CD4-positive, alpha-beta T cell treated with Interferon alpha-2 for 1 hour (primary cell): Measurements from ENCODE around the gene TFDP3.

Source experiments
- DNase-seq, 2 donors: peaks; one replicate each; pipeline ENCODE4 v3.0.0-alpha.2; 2020 to 2022

Gene TFDP3

GRCh38 chrX:133218329-133218728, at the start of gene TFDP3:
TSS of gene TFDP3 (minus strand) at chrX:133218354. CDS start at chrX:133218259, 95 bp downstream.
- DNase-seq, result no peak

- DNase-seq, result no peak
These were observed 49.5 kb upstream of the TFDP3 start for GRCh38 chrX:133267621-133268020.

- DNase-seq, result no peak
These were observed 47.2 kb upstream of the TFDP3 start for GRCh38 chrX:133265331-133265730.

DNA sequence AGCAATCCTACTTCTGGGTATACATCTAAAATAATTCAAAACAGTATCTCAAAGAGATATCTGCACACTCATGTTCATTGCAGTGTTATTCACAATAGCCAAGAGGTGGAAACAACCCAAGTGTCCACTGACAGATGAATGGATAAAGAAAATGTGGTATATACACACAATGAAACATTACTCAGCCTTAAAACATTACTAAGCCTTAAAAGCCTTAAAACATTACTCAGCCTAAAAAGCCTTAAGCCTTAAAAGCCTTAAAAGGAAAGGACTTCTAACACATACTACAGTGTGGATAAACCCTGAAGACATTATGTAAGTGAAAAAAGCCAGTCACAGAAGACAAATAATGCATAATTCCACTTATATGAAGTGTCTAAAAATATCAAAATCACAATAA, 40.3 kb upstream of the TFDP3 start:
- DNase-seq, result no peak

DNA sequence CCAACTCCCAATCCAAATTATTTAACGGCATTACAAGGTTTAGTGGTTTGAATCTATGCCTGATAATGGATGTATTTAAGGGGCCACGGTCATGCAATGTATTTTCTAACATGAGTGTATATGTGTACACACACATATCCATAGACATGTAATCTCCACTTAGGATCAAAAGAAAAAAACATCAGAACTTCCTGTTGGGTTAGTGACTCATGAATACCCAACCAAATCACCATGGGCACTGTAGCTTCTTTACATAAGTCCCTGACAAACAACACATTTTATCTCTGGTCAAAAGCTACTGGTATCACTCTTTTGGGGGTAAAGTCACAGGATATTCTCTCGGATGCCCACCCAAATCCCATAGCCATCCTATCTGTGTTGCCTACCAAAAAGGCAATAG, 36.5 kb upstream of the TFDP3 start:
- DNase-seq, result no peak

DNA sequence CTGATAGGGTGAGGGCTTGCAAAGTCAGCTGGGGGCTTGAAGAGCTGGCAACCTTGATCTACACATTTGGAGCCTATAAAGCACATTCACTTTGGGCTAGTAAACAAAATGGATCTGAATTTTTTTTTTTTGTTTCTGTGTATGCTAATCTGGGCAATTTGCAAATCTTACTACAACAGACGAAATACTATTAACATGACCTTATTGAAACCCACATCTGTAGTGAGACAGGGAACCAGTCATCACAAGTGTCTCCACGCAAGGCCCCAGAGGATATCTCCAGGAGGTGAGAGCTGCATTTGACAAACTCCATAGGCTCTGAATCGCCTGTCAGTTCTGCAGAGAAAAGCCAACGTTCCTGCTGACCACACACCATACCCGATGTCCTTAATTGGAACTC, 33.0 kb upstream of the TFDP3 start:
- DNase-seq, result no peak

DNA sequence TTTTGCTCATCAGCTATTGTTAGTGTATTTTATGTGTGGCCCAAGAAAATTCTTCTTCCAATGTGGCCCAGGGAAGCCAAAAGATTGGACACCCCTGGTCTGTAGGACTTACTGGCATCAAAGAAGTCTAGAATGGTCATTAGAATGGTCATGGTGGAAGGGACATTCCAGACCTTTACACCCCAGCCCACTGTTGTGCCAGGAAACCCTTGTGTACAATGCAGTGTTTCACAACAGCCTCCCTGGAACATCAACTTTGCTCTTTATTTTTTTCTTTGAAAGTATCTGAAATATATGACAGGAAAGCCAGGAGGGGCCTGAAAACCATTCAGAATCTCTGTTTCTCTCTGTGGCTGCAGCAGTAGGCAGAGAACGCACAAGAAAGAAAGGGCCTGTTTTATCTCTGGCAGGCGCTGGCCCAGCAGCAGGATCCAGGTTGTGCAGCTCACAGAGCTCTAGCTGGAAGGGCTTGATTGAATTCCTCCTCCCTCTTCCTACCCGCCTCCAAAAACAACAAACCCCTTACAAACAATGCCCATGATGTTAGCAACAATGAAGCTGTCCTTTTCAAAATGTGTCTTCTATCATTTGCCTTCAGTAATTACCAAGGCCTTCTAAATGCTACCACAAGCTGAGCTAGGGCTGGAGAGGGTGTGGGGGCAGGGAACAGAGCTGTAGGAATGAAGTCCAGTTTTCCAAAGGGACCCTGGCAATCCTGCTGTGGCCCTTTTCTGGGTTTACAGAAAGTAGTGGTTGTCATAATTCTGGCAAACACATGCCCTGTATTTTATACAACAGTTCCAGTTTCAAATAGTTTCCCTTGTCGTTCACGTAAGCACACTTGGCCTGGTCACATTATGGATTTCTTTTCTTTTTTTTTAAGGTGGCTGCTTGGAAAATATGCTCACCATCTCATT, 32.3 kb upstream of the TFDP3 start:
- DNase-seq, result no peak

DNA sequence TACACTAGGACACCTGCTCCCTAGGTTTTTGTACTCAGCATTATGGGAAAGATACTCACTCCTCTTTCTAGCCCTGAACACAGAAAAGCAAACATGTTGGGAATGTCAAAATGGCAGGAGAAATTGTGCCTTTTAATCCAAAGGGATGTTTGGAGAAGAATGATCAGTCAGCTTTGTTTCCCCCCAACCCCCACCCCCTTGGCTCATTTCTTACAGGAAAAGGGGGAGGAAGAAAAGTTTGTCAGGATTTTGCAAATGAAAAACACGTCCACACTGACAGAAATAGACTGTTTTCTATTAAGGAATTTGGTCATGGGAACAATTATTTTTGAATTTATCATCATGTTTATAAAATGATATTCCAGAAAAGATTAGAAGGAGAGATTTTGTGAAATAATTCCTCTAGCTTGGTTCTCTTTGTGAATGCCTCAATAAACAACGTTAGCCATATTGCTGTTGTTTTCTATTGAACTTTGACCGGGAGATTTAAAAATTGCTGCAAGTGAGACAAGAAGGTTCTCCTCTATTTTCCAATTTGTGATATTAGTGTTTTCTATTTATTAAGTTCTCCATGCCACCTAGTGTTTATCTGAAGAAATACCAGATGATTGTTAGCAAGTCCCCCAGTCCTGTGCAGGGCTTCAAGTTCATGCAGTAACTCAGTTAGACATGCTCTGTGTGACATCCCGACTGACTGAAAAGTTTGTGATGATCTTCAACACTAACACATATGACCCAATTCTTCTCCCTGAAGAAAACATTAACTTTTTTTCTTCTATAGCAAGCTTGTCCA, 31.3 kb upstream of the TFDP3 start:
- DNase-seq, result no peak

GRCh38 chrX:133248177-133248576, 30.0 kb upstream of the TFDP3 start:
- no peak for DNase-seq

GRCh38 chrX:133246921-133247320, 28.8 kb upstream of the TFDP3 start:
- DNase-seq, result no peak

DNA sequence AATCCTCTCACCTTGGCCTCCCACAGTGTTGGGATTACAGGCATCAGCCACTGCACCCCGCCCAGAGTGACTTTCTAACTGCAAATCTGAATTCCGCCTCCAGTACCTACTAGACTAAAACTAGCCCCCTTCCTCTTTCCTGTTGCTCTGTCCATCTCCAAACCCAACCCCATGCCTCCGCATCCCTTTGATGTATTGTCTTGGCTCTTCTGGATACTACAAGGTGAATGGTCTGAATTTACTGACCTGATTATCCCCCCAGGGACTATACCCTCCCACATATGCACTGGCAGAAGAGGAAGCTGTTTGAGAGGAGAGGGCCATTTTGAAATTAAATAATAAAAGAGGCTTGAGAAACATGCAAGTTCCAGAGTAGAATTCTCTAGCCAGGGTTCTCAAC, 17.7 kb upstream of the TFDP3 start:
- DNase-seq, result no peak

DNA sequence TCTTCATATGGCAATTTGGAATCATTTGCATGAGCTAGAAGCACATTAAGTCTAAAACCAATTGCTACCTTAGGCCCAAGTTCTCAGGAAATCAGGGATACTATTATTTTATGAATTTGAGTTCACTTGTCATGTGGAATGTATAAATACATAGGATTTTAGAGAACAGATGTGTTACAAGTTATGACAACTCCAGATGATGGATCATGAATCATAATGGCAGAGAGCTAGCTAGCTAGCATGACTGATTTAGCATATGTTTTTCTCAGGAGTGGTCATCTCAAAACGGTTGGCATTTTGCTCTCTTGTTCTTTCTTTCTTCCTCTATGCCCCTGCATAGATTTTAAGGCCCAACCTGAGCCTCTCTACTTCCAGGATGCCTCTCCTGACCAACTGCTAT, 14.2 kb upstream of the TFDP3 start:
- no peak for DNase-seq

DNA sequence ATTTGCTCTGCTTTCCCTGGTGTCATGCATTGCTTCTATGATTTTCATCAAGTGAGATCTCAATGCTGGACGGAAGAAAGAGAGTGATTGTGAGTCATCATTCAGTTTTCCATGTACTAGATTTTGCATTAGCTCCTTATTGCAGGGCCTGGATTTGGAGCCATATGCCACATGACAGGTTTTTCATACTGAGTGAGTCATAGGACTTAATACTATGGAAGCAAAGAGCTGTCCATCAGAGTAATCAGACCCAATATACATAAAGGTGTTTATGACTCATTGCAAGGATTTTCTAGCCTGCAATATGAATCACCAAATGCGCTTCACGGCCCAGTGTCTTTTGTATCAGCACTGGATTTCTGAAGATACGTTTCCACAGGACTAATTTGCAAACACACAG, 11.2 kb upstream of the TFDP3 start:
- DNase-seq, result no peak

DNA sequence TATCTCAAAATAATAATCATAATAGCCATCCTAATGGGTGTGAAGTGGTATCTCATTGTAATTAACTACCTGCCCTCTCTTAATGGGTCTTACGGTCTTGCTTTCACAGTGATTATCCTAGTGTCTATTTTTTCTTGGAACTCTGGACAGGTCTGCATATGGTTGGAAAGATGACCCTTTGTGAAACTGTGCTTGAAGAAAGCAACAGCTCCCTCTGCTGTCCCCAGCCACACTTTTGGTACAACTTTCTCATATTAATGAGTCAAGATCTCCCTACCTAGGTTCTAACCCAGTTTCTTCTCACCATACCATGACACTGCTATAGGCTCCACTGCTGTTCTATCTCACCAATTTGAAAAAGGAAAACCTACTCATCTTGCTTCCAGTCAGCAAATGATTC, 2.4 kb downstream of the TFDP3 start:
- no peak for DNase-seq

GRCh38 chrX:133215017-133215416, 3.1 kb downstream of the TFDP3 start:
- DNase-seq, result no peak

DNA sequence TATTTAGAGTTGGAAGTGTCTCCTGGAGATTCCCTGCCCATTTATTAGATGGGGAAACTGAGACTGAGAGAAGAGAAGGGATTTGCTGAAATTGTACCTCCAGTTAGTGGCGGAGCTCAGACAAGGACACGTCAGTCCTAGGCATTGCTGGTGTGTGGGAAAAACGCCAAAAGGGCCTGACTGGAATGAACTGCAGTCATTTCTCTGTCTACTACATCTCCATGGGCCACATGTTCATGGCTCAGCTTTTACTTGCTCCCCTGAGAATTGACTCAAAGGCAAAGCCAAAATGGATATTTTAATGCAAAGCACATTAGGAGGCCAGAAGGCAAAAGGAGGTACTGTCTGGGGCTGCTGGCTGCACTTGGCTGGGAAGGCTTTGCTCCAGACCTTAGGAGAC, 3.9 kb downstream of the TFDP3 start:
- no peak for DNase-seq

- DNase-seq, result no peak
These were observed 5.0 kb downstream of the TFDP3 start for GRCh38 chrX:133213117-133213516.

DNA sequence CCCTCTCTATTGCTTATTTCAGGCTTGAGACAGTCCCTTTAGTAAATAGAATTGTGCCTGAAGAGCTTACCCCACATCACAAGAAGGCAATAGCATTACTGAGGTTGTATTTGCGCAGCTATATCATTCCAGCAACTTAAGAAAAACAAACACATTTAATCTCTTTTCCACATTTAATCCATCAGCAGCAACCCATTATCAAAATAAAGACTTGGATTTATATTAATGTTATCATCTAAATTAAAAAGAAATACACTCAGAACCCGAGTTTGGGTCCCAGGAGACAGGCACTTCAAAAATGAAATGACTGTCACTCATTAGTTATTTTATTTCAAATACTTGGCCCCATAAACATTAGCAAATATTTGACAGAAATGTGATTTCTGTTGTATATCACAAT, 10.4 kb downstream of the TFDP3 start:
- DNase-seq, result no peak

GRCh38 chrX:133191739-133192039, 26.5 kb downstream of the TFDP3 start:
- no peak for DNase-seq

- DNase-seq, result no peak
These were observed 27.0 kb downstream of the TFDP3 start for GRCh38 chrX:133190877-133191738.

- DNase-seq, result no peak
These were observed 29.0 kb downstream of the TFDP3 start for GRCh38 chrX:133189195-133189594.

- no peak for DNase-seq
These were observed 29.5 kb downstream of the TFDP3 start for GRCh38 chrX:133188631-133189030.

GRCh38 chrX:133185938-133186337, 32.2 kb downstream of the TFDP3 start:
- DNase-seq, result no peak
